ENCODE data around the gene TAF11L9.
"Not testable (repeated sequence)": the region's sequence is repeated elsewhere in the genome, so short reads cannot be mapped to it uniquely, and the experiment has no call there.

TAF11L9 gene

GRCh38 chr5:17594255-17594654 is at the start of gene TAF11L9:
TAF11L9 (minus strand) TSS chr5:17594394.
- not testable (repeated sequence) for DNase-seq

GRCh38 chr5:17634160-17634559 is 40.0 kb upstream of the TAF11L9 start, which contains the start of gene TAF11L14:
TAF11L14 (plus strand) TSS chr5:17634460.
- DNase-seq: no peak

- not testable (repeated sequence) for DNase-seq
Measured at GRCh38 chr5:17631788-17632187, 37.6 kb upstream of the TAF11L9 start, which contains the start of gene TAF11L13. TAF11L13 (plus strand) TSS chr5:17632088.

GRCh38 chr5:17625686-17626085 is 31.5 kb upstream of the TAF11L9 start:
- no peak for DNase-seq

GRCh38 chr5:17620627-17621026 is 26.4 kb upstream of the TAF11L9 start:
- DNase-seq: no peak

GRCh38 chr5:17619354-17619753 is 25.2 kb upstream of the TAF11L9 start:
- DNase-seq: no peak

- no peak for DNase-seq
Measured at GRCh38 chr5:17614872-17615605, 20.8 kb upstream of the TAF11L9 start.

- not testable (repeated sequence) for DNase-seq
Measured at GRCh38 chr5:17610092-17610491, 15.9 kb upstream of the TAF11L9 start, which contains the start of gene TAF11L12. TAF11L12 (plus strand) TSS chr5:17610392.

- DNase-seq: not testable (repeated sequence)
Measured at GRCh38 chr5:17607461-17607860, 13.3 kb upstream of the TAF11L9 start.

- DNase-seq: no peak
Measured at GRCh38 chr5:17604951-17605350, 10.8 kb upstream of the TAF11L9 start.

GRCh38 chr5:17603880-17604279 is 9.7 kb upstream of the TAF11L9 start, which contains the start of gene TAF11L11:
TAF11L11 (plus strand) TSS chr5:17604183.
- not testable (repeated sequence) for DNase-seq

- not testable (repeated sequence) for DNase-seq
Measured at GRCh38 chr5:17597728-17598127, 3.5 kb upstream of the TAF11L9 start, which contains the start of gene TAF11L10. TAF11L10 (minus strand) TSS chr5:17597828.

GRCh38 chr5:17590860-17591259 is 3.3 kb downstream of the TAF11L9 start, which contains the start of gene TAF11L8:
TAF11L8 (minus strand) TSS chr5:17590960.
- DNase-seq: not testable (repeated sequence)

- DNase-seq: not testable (repeated sequence)
Measured at GRCh38 chr5:17585658-17586057, 8.5 kb downstream of the TAF11L9 start, which contains the start of gene TAF11L7. TAF11L7 (minus strand) TSS chr5:17585758.
